Measurements from ENCODE around the gene ZEB2.

Gene ZEB2

GRCh38 chr2:144351687-144352086, 168.2 kb downstream of the ZEB2 start:
- no peak for DNase-seq (ENCODE audit: low spot score)

- DNase-seq (ENCODE audit: low spot score): no peak
Measured at GRCh38 chr2:144350151-144350802, 169.6 kb downstream of the ZEB2 start.

- no peak for DNase-seq (ENCODE audit: low spot score)
Measured at GRCh38 chr2:144349674-144350073, 170.2 kb downstream of the ZEB2 start.

GRCh38 chr2:144348846-144349245, 171.1 kb downstream of the ZEB2 start:
- DNase-seq (ENCODE audit: low spot score): no peak

- no peak for DNase-seq (ENCODE audit: low spot score)
Measured at GRCh38 chr2:144346229-144346628, 173.7 kb downstream of the ZEB2 start.

- no peak for DNase-seq (ENCODE audit: low spot score)
Measured at GRCh38 chr2:144343145-144343544, 176.8 kb downstream of the ZEB2 start.

GRCh38 chr2:144341538-144341937, 178.4 kb downstream of the ZEB2 start:
- DNase-seq (ENCODE audit: low spot score): no peak

GRCh38 chr2:144339048-144339447, 180.9 kb downstream of the ZEB2 start:
- no peak for DNase-seq (ENCODE audit: low spot score)

- DNase-seq (ENCODE audit: low spot score): no peak
Measured at GRCh38 chr2:144334551-144334950, 185.4 kb downstream of the ZEB2 start.
